HG03097 (cell line): Measurements from ENCODE around the gene MAGED1.

Experiments
- ATAC-seq: cut with Tn5 transposase; IDR thresholded peaks from one replicate; pipeline ENCODE4 v1.9.1; 2021; ENCODE audit not compliant: unreplicated experiment, low FRiP score

The MAGED1 gene, protein sequence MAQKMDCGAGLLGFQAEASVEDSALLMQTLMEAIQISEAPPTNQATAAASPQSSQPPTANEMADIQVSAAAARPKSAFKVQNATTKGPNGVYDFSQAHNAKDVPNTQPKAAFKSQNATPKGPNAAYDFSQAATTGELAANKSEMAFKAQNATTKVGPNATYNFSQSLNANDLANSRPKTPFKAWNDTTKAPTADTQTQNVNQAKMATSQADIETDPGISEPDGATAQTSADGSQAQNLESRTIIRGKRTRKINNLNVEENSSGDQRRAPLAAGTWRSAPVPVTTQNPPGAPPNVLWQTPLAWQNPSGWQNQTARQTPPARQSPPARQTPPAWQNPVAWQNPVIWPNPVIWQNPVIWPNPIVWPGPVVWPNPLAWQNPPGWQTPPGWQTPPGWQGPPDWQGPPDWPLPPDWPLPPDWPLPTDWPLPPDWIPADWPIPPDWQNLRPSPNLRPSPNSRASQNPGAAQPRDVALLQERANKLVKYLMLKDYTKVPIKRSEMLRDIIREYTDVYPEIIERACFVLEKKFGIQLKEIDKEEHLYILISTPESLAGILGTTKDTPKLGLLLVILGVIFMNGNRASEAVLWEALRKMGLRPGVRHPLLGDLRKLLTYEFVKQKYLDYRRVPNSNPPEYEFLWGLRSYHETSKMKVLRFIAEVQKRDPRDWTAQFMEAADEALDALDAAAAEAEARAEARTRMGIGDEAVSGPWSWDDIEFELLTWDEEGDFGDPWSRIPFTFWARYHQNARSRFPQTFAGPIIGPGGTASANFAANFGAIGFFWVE

GRCh38 chrX:51892921-51893745, at the start of gene MAGED1:
MAGED1 (plus strand) TSS chrX:51893623; CDS start chrX:51894305, 682 bp downstream.
- peak; percentile 63 for ATAC-seq

DNA sequence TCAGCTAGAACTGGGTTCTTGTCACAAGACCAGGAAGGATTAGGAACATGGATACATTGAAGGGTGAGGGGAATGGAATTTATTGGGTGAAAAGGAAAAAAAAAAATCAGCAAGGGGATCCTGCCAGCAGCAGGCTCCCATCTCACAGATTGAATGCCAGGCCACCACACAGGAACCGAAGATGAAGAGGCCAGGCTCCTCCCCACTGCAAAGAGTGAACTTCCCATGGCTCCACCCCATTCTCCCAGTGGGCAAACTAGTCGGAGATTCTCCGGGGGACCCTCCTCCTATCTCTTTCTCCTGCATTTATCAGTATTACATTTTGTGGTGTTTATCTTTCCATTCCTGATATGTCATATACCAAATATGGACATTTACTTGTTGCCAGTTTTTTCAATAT, 46.0 kb upstream of the MAGED1 start:
- ATAC-seq, result no peak

DNA sequence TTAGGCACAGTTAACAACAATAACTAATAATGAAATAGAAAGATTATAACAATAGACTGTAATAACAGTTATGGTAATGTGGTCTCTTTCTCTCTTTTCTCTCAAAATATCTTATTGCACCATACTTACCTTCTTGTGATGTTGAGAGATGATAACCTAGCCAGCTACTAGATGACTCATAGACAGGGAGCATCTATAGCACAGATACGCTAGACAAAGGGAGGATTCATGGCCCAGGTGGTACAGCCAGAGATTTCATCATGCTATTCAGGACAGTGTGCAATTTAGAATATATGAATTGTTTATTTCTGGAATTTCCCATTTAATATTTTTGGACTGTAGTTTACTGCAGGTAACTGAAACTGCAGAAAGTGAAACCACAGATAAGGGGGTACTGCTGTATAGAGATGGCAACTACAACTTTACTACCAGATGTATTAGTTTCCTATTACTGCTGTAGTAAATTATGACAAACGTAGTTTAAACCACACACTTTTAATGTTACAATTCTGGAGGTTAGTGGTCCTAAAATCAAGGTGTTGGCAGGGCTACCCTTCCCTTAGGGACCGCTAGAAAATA, 41.8 kb upstream of the MAGED1 start:
- ATAC-seq, result no peak

DNA sequence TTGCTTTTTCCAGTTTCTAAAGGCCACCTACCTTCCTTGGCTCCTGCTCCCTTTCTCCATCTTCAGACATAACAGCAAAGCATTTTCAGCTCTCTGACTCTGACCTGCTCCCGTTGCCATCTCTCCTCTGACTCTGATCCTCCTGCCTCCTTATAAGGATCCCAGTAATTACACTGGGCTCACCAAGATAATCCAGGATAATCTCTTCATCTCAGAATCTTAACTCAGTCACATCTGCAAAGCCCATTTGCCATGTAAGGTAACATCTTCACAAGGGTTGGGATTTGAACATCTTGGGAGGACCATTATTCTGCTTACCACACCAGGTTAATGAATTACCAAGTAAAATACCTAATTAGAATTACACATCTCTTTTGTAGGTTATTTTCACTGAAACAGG, 41.3 kb upstream of the MAGED1 start:
- ATAC-seq, result no peak

- ATAC-seq, result no peak
Observed at GRCh38 chrX:51852621-51853020, 40.8 kb upstream of the MAGED1 start.

DNA sequence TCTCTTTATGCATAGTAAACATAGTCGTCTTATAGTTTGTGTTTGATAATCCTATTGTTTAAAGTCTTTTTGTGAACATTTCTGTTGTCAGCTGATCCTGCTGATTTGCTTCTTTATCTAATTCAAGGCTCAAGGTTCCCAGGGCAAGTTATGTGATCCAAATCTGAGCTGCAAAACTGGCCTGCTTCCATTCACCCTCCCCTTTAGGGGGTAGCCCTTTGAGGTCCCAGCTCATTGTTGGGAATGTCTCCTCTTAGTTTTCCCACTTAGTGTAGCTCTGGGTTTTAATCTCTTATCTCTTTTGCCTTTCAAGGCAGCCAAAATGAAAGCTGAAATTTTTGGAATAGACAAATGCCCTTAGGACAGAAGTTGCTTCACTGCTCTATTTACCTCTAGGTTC, 40.2 kb upstream of the MAGED1 start:
- no peak for ATAC-seq

DNA sequence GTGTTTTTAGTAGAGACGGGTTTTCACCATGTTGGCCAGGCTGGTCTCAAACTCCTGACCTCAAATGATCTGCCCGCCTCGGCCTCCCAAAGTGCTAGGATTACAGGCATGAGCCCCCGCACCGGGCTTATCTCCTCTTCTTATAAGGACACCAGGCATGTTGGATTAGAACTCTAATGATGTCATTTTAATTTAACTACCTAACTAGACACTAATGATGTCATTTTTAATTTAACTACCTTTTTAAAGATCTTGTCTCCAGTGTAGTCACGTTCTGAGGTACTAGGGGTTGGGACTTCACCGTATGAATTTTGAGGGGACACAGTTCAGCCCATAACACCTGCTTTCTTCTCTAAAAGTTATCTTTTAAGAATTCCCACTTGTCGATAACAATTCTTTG, 37.7 kb upstream of the MAGED1 start:
- ATAC-seq, result no peak

DNA sequence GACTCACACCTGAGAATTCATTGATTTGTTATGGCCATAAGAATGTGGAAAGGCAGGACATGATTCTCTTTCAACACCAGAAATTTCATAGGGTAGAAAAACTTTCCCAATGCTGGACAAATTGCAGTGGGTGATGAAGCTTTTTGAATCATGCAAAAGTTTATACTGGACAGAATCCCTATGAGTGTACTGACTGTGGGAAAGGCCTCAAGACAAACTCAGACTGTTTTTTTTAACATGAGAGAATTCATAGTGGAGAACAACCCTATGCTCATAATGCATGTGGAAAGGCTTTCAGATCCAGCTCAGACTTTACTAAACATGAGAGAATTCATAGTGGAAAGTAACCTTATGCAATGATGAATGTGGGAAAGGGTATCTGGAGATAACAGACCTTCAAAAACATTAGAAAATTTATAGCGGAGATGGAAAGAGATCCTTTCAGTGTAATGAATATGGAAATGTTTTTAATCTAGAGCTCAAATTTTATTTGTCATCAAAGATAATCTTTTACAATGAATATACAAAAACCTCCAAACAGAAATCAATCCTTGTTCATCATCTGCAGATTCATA, 36.2 kb upstream of the MAGED1 start:
- ATAC-seq, result no peak

GRCh38 chrX:51860679-51861078, 32.7 kb upstream of the MAGED1 start:
- no peak for ATAC-seq

GRCh38 chrX:51862920-51863319, 30.5 kb upstream of the MAGED1 start:
- ATAC-seq, result no peak

DNA sequence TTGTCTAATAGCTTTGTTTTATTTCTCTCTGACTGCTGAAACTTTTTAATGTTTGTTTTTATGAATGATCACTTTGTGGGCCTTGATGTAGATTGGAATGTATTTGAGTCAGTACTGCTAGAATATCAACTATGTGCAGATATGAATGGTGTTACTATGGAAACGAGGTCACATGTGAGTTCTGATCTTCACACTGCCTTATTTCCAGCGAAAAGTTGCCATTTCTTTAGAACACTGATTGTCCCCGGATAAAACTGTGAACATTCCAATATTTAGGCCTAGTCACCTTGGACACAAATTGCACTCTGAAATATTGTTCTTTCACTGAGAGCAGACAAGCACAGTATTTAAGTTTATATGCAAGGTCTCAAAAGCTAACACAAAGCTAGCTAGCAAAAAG, 27.2 kb upstream of the MAGED1 start:
- no peak for ATAC-seq

- ATAC-seq, result no peak
Observed at GRCh38 chrX:51867626-51868025, 25.8 kb upstream of the MAGED1 start.

DNA sequence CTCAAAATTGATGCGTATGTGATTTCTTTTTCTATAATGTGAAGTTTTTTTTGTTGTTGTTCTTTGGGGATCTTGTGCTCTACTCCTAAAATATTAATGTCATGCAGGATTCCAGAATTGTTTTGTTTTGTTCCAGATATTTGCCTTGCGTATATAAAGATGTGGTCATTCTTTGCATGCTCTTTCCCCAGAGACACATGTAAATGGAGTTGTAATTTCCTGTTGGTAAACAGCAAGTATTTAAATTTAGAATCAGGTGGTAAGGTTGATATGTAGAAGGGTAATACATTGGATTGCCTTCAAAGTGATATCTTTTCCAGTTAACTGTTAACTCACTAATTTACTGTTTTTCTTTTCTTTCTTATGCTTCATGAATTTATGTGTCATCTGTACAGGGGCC, 23.1 kb upstream of the MAGED1 start:
- ATAC-seq, result no peak

- no peak for ATAC-seq
Observed at GRCh38 chrX:51874123-51874522, 19.3 kb upstream of the MAGED1 start.

GRCh38 chrX:51876441-51876840, 17.0 kb upstream of the MAGED1 start:
- no peak for ATAC-seq

GRCh38 chrX:51878056-51878455, 15.4 kb upstream of the MAGED1 start:
- no peak for ATAC-seq

- no peak for ATAC-seq
Observed at GRCh38 chrX:51889851-51890250, 3.6 kb upstream of the MAGED1 start.

- ATAC-seq, result no peak
Observed at GRCh38 chrX:51891245-51891644, 2.2 kb upstream of the MAGED1 start.

DNA sequence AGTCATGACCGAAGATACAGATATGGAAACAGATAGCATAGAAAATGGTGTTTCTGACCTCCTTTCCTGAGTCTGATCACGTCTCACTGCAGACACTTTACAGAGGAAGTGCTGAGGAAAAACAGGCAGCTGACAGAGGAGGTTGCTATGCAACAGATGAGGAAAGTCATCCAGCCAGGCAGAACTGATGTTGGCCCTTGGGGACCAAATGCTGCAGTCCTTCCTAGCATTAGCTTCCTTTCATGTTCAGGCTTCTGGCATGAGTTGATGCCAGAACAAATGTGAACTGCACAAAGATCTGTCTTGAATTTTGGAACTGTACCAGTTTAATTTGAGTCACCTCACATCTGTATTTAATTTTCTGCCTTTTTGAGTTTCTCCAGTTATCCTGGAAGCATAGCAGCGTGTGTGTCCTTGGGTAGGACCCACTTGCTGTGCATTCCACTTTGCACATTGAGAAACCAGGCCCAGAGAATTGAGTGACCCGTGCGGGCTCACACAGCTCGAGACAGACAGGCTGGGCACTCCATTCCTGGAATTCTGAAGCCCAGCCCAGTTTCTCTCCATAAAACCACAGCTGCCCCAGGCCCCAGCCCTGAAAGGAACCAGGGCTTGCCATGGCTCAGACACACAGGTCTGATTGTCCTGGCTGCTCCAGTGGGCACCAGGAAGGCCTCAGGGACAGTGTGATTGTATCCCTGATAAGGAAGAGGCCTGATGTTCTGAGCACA, 1.4 kb upstream of the MAGED1 start:
- no peak for ATAC-seq
